ENCODE results near the gene FAM136A. TPM values are rescaled to one million over a fixed set of nuclear protein-coding genes. Genes with fewer than 3 reads are reported as not detected.

FAM136A gene
- total RNA-seq: 16.9 and 25.8 TPM in 2 replicates

DNA sequence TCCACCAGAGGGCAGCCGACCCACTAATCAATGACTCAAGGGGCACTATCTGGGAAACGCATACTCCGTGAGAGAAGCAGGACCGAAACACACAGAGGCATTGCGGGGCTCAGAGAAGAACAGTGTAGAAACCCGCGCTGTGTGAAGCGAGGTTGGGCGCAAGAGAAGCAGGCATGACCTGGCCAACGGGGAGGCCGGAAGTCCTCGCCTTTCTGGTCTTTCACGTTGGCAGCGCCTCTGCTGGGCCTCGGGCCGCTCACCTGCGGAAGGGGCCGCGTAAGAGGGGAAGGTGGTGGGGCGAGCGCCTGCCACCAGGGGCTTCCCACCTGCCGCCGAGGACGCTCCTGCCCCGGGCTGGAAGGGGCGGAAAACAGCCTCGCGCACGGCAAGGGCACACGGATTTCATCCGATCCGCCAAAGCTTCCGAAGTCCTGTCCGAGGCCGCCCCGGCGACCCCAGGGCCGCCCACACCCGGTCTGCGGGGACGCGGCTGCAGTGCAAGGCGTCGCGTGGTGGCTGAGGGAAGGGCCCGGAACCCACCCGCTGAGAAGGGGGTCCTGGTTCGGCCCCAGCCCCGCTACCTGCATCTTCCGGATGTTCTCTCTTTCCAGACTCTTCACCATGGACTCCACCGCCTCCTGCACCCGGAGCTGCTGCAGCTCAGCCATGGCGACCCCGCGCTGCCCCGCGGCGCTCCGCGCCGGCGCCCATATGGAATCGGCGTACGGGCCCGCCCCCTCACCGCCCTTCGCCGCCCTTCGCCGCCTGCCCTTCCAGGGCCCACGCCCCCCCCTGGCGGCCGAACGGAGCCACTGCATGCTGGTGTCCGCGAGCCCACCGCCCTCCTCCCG, at the start of gene FAM136A:
FAM136A (minus strand) TSS at position 724 of the 851 bp plus-strand sequence; CDS start at position 668, 56 bp downstream.

DNA sequence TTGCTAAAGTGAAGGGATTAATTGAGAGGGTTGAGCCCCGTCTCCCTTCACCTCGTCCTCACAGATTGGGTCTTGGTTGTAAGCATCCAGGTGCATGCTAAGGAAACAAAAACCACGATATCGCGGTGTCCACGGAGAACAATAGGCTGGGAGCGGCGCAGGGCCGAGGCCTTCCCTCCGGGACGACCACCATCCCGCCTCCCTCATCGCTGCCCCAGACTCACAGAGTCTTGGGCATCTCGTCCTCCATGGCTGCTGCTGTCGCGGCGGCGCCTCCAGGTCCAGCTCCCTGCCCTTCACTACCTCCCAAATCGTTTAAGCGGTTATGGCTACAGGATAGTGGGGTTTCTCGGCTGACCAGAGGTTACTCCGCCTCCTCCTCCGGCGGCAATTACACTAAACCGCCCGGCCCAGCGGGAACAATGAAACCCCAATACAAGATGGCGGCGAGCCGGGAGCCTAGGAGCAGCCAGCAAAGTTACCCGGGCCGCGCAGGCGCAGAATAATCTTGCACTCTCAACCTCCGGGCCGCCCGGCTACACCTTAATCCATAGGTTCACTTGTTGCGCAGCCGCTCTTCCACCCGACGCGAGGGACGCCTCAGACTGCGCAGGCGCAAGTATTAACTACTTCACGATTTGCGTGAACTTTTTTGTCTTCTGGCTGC, 53.6 kb downstream of the FAM136A start, which contains the start of gene TIA1:
TIA1 (minus strand) TSS at position 448 of the 667 bp plus-strand sequence; CDS start at position 250, 198 bp downstream.

Other genes starting within 250 kb of the FAM136A start
- 78.4 and 78.8 TPM in 2 replicates for gene PCBP1, start 214.6 kb downstream of the FAM136A start, total RNA-seq
- gene C2orf42, start 111.0 kb downstream of the FAM136A start, total RNA-seq: 11.1 and 19.0 TPM in 2 replicates
- 19.3 and 34.6 TPM in 2 replicates for gene TIA1, start 53.4 kb downstream of the FAM136A start, total RNA-seq
- 87.9 and 94.3 TPM in 2 replicates for gene PCYOX1, start 43.9 kb downstream of the FAM136A start, total RNA-seq
- 70.2 and 77.4 TPM in 2 replicates for gene SNRPG, start 8.3 kb downstream of the FAM136A start, total RNA-seq